HG02588 (cell line): ENCODE results near the gene NTN5.
"Not testable (repeated sequence)": the region's sequence is repeated elsewhere in the genome, so short reads cannot be mapped to it uniquely, and the experiment has no call there.

Experiments
- ATAC-seq: cut with Tn5 transposase; IDR thresholded peaks from one replicate; pipeline ENCODE4 v1.9.1; 2021; ENCODE audit warnings: mild to moderate bottlenecking, moderate library complexity; ENCODE audit not compliant: unreplicated experiment

Gene NTN5

DNA sequence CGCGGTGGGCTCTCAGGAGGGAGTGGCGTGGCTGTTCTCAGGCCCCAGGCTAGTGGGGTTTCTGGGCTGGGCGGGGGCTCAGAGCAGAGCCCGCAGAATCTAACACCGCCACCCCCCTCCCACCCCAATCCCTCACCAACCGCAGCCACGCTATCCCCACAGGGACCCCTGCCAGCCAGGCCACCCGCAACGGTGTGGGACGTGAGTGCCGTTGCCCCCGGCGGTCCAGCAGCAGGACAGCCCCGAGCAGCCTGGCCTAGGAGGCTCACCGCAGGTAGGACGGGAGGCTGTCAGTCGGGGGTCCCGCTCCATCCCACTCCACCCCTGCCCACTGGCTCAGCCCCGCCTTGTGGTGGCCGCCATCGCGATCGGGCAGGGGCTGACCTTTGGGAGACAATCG is at the start of gene NTN5:
Gene NTN5 (minus strand): TSS at position 24 of the 400 bp plus-strand sequence. CDS start 2,031 bp downstream, outside the sequence.
- no peak for ATAC-seq

- no peak for ATAC-seq
Observed at GRCh38 chr19:48722196-48722708, 49.4 kb upstream of the NTN5 start.

GRCh38 chr19:48720613-48721296 is 47.9 kb upstream of the NTN5 start:
- ATAC-seq, result peak; percentile 76

- ATAC-seq, result no peak
Observed at GRCh38 chr19:48720251-48720612, 47.4 kb upstream of the NTN5 start.

DNA sequence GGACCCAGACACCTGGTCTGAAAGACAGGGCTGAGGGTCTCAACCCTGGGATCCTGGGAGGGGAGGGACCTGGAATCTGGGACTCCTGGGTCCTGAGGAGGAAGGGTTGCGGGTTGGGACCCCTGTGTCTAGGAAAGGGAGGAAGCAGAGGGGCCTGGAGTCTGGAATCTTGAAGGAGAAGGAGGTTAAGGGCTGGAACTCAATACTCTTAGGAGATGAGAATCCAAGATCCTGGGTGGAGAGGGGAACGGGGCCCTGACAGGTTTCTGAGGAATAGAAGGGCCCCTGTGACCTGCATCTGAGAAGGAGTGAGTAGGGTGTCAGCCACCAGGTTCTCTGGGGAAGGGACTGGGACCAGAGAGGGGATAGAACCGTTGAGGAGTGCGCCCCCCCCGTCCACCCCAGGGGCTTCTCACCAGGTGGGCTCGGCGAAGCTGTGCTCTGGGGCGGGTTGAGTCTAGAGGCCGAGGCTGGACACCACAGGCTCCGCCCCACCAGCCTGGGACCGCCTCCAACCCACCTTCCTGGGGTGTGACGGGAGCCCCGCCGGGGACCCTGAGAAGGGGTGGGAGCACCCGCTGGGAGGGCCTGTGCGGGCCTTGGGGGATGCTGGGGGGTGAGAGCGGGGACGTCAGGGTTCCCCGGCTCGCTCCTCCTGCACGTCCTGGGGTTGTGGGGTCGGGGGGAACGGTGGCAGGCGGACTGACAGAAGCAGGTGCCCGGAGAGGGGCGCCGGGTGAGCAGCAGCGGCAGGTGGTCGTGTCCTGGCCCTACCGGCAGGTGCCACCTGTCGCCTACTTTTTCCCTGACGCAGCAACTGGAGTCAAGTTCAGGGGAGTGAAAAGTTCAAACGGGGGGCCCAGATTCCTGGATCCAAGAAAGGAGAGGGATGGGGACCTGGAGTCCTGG is 46.7 kb upstream of the NTN5 start, which contains the start of gene MAMSTR:
Gene MAMSTR (minus strand): TSS at position 463 of the 909 bp plus-strand sequence. CDS start 694 bp downstream, outside the sequence.
- ATAC-seq, result no peak

DNA sequence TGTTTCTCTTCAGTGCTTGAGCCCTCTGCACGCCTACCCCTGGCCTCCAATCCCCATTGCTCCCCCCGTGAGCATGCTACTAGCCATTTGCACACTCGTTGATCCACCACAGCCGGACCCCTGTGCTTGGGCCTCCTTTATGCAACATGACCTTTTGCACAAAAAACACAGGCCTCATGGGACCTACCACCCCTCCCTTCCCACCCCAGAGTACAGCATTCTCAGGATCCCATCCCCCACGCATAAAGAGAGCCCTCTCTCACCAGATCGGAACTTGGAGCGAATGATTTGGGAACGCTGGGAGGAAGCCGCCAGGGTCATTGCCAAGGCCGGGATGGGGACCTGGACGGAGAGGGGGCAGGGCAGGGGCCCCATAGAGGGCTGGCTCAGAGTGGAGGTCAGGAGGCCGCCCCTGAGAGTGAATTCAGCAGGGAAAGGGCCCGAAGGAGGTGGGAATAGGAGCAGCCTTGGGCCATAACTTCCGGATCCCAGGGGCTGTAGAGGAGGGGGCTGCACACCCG is 46.0 kb upstream of the NTN5 start:
- ATAC-seq, result no peak

GRCh38 chr19:48718106-48718505 is 45.3 kb upstream of the NTN5 start:
- not testable (repeated sequence) for ATAC-seq

DNA sequence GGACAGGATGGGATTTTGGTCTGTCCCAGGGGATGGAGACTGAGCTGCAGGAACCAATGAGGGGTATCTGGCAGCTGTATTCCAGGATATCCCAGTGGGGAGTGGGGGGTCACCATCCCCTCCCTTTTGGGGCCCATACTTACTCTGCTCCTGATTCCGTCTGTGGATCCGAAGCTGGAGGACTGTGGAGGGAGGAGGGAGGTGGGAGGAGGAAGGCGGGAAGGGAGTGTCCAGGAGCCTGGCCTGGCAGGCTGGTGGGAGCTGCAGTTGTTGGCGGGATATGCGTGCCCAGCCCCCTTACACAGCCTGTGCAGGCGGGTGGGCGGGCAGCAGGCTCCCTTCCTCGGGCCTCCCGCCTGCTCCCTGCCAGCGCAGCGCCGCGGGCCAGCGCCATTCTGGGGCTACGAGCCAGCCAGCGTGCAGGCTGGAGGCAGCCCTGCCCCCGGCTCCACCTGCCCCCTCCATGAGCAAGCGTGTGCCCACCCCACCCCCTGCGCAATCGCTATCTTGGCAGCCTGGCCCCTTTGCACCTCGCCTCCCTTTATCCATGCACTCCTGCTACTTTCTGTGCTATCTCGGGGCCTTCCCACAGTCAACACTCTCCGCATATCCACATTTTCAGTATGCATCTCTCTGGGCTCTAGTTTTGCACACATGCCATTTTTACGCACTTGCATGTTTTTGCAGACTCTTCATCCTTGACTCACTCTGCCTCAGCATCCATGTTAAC is 43.9 kb upstream of the NTN5 start:
- no peak for ATAC-seq

DNA sequence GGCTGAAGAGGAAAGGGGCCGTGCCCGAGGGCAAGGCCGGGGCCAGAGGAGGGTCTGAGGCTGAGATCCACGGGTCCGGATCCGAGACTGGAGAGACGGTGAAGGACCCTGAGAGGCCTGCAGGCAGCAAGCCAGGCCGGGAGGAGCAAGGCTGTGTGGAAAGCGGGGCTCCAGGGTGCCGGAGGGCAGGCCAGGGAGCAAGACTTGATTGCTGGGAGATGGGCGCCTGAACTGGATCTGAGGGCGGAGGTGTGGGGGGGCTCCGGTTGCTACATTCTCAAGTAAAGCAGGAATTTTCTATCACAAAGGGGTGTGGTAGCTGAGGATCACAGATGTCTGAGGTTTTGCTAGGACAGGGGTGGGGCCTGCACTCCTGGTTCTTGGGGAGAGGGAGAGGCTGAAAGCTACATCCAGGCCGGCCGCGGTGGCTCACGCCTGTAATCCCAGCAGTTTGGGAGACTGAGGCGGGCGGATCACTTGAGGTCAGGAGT is 42.9 kb upstream of the NTN5 start:
- no peak for ATAC-seq

DNA sequence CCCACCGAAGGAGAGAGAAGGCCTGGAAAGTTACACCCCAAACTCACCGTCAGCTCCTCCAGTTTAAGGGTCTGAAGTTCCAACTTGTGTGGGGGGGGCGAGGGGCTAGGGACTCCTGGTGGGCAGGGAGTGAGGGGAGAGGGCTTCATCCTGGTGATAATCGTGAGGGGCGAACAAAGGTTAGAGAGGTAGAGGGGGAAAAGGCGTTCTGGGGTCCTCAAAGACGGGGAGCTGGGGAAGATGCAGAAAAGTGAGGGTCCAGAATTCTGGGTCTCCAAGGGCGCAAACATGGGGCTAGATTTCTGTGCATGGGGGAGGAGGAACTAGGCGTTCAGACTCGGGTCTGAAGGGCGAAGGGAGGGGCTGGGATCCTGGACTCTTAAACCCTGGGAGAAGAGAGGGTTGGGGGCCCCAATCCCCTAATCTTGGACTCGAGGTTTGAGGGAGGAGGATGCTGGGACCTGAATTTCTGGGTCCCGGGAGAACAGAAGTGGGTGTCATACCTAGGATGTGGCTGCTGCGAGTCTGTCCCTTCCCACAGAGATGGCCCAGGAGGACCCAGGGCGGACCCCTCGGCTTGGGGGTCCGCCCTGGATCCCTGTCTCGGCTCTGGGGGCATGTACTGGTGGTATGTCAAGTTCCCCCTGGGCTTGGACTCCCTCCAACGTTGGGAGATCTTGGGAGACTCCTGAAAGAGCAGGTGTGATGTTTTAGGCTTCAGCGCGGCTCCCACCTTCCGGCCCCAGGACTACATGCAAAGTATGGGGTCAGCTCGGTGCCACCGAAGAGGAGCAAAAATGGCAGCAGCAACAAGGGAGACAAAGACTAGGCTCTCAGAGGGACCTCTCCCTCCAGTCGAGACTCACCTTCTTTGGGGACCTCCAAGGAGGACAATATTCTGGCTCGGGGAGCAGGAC is 42.2 kb upstream of the NTN5 start:
- no peak for ATAC-seq

DNA sequence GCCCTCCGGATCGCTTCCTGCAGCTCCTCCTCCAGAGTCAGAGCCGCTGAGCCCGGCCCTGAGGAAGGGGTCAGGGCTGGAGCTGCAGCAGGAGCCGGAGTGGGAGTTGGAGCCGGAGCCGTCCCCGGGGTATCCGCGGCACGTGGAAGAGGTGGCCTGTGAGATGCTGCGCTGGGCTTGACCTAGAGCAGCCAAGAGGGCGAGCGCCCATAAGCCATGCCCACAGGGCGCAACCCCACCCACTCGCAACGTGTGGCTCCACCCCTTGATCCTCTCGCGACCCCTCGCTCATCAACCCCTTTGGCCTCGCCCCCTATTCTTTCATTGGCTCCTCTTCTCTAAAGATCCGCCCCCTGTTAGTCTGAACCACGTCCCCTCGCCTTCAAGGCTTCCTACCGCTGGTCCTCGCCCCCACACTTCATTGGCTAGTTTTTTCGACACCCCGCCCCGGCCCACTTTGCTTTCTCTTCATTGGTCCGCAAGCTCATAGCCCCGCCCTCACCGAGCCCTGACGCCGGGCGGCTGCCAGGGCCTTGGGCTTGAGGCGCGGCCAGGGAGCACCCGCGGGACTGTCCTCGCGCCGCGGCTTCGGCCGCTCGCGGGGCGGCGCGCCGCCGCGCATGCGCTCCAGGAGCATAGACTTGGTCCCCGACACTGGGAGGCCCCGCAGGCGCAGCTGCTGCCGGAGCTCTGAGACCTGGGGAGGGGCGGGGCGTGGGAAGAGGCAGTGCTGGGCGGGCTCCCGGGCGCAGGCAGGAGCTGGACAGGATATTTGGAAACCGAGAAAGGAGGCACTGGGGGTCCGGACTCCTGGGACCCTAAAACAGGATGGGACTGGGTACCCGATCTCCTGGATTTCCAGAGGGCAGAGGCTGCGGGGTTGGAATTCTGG is 41.3 kb upstream of the NTN5 start:
- ATAC-seq, result peak; percentile 76

DNA sequence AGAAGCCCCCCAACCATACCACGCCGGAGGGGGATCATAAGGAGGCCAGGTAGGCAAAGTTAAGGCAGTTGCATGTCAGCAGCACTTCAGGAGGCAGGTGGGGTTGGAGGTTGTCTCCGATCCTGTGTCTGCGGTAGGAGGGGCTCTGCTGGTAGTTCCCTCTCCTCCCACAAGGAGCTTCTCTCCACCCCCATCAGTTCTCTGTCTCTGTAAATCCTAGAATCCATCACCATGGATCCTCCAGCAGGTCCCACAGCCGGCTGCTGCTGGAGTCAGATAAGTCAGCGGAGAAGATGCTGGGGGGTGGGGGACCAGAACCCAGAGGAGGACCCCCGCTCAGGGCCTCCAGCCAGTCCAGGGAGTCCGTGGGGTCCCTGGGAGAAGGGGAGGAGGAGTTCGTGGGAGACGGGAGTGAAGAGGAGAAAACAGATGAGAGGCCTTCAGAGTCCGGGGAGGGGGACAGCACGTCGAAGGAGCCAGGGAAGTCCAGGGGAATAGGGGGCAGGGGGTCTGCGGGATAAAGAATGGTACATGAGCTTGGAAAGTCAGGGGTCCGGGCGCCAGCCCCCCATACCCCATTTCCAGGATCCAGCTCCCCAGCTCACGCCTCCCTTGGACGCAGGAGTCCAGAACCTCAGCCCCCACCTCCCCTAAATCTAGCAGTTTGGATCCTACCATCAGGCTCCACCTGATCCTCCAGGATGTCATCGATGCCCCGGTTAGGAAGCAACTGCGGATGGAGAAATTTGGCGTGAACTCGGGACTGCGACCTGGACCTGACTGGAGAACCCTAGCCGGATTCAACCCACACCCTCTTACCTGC is 40.4 kb upstream of the NTN5 start:
- ATAC-seq, result no peak

DNA sequence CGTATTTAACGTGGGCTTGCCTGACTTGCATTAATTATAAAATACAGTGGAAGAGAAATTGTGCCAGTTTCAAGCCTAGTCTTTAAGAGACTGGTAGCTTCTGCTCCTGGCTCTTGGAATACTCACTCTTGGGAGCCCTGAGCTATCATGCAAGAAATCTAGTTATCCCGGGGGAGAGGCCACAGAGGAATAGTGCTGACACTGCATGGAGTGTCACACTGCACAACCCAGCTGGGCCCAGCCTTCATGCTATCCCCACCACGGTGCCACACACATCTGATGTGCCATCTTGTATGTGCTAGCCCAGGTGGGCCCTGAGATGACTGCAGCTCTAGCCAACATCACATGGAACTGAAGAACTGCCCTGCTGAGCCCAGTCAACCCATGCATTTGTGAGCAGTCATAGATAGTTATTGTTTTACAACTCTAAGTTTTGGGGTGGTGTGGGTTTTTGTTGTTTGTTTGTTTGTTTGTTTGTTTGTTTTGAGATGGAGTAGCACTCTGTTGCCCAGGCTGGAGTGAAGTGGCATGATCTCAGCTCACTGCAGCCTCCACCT is 38.4 kb upstream of the NTN5 start:
- ATAC-seq, result no peak

DNA sequence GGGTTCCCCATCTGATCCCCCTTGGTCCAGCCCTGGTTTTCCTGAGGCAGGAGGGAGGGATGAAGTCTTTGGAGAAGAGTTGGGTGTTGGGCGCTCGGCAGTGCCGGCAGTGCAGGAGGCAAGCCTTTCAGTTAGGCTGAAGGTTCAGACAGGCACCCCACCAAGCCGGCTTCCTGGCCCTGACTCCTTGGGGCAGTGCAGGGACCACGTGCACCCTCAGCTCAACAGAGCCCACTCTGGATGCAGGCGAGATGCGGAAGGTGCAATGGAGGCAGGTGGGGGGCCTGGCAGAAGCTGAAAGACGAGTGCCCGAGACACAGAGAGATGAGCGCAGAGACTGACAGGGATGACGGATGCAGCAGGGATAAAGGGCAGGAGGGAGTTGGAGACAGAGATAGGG is 35.7 kb upstream of the NTN5 start:
- no peak for ATAC-seq

DNA sequence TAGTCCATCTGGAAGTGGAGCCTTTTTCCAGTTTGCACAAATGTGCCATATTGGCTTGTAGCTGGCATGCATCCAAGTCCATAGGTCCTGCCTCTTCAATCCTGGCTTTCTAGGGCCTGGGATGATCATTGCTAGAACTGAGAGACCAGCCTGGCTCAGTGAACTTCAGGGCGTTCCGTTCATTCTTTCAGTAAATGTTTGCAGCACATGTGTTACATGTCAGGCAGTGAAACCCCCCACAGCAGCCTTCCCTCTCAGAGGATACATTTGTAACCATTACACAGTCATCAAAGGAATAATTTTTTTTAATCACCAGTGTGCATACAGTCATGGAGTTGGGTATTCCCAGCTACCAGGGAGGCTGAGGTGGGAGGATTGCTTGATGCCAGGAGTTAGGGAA is 32.6 kb upstream of the NTN5 start:
- ATAC-seq, result no peak

DNA sequence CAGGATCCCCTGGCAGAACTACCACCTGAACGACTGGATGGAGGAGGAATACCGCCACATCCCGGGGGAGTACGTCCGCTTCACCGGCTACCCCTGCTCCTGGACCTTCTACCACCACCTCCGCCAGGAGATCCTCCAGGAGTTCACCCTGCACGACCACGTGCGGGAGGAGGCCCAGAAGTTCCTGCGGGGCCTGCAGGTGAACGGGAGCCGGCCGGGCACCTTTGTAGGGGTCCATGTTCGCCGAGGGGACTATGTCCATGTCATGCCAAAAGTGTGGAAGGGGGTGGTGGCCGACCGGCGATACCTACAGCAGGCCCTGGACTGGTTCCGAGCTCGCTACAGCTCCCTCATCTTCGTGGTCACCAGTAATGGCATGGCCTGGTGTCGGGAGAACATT is 30.5 kb upstream of the NTN5 start:
- no peak for ATAC-seq

DNA sequence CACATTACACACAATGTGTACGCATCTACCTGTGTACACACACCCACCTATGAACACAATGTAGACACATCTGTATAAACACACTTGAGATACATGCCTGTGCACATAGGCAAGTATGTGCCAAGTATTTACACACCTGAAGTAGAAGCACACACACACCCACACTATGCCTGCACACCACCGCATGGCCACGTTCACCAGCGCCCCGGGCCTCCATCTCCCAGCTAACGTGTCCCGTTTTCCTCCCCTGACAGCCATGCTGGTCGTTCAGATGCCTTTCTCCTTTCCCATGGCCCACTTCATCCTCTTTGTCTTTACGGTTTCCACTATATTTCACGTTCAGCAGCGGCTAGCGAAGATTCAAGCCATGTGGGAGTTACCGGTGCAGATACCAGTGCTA is 29.9 kb upstream of the NTN5 start:
- ATAC-seq, result no peak

GRCh38 chr19:48698046-48698445 is 25.2 kb upstream of the NTN5 start:
- no peak for ATAC-seq
